Esophagus squamous epithelium (tissue), 4 donors: ENCODE data around the gene NKX3-2.

Source experiments
- POLR2A ChIP-seq, 4 donors: fragments of 450-650 bp; IDR thresholded peaks; one replicate each; pipeline ENCODE4 v1.6.1; 2017; ENCODE audit warnings: antibody characterized with exemption in 4 of 4, mild to moderate bottlenecking in 4 of 4, moderate library complexity in 3 of 4
- TF ChIP-seq, protein P1 (sequence below), 6 experiments: fragments of 450-650 bp in 4 of 6; fragments of 200-600 bp in 2 of 6; sonication (generic) in 2 of 6; IDR thresholded peaks; one replicate each; pipeline ENCODE4 v1.5.1; 2016 to 2019; ENCODE audit warnings: antibody characterized with exemption in 6 of 6, mild to moderate bottlenecking in 4 of 6, moderate library complexity in 4 of 6

DNA sequence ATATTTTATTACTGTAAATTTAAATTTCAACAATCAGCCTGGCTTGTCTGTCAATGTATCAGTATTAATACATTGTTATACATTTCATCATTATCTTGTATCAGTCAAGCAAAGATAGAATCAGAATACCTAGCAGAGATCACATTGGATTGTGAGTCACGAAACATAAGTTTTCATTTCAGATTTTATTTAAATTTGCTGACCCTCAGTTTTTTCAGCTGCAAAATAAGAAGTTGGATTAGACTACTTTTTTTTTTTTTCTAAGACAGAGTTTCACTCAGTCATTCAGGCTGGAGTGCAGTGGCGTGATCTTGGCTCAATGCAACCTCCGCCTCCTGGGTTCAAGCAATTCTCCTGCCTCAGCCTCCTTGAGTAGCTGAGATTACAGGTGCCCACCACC, 33.4 kb upstream of the NKX3-2 start:
- TF ChIP-seq, protein P1, sequence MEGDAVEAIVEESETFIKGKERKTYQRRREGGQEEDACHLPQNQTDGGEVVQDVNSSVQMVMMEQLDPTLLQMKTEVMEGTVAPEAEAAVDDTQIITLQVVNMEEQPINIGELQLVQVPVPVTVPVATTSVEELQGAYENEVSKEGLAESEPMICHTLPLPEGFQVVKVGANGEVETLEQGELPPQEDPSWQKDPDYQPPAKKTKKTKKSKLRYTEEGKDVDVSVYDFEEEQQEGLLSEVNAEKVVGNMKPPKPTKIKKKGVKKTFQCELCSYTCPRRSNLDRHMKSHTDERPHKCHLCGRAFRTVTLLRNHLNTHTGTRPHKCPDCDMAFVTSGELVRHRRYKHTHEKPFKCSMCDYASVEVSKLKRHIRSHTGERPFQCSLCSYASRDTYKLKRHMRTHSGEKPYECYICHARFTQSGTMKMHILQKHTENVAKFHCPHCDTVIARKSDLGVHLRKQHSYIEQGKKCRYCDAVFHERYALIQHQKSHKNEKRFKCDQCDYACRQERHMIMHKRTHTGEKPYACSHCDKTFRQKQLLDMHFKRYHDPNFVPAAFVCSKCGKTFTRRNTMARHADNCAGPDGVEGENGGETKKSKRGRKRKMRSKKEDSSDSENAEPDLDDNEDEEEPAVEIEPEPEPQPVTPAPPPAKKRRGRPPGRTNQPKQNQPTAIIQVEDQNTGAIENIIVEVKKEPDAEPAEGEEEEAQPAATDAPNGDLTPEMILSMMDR (IDR thresholded peaks at IDR 0.05), result no peak
- TF ChIP-seq POLR2A (IDR thresholded peaks at IDR 0.05), result no peak
